GM12892 (cell line): ENCODE data around the gene OR4M1.
"Not testable (repeated sequence)": the region's sequence is repeated elsewhere in the genome, so short reads cannot be mapped to it uniquely, and the experiment has no call there.

Experiments used
- POLR2A ChIP-seq: IDR thresholded peaks from 2 replicates; pipeline ENCODE4 v1.6.1; 2011; ENCODE audit warnings: low read depth, low read length, control low read depth
- POLR2AphosphoS5 ChIP-seq: IDR thresholded peaks from 2 replicates; pipeline ENCODE4 v1.6.1; 2011; ENCODE audit warnings: low read depth, low read length, control low read depth

DNA sequence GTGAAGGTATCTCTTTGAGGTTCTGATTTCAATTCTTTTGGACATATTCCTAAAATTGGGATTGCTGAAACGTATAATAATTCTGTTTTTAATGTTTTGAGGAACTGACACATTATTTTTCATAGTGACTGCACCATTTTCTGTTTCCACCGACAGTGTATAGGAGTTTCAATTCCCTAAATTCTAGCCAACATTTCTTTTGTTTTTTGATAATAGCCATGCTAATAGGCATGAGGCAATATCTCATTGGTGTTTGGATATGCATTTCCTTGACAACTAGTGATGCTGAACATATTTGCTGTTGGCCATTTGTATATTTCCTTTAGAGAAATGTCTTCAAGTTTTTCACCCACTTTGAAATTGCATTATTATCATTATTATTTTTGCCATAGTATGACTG is 850 bp upstream of the OR4M1 start:
- not testable (repeated sequence) for TF ChIP-seq POLR2A, POLR2AphosphoS5
